ENCODE results near the gene DUSP2. TPM values are rescaled to one million over a fixed set of nuclear protein-coding genes. Genes with fewer than 3 reads are reported as not detected.

The DUSP2 gene
- total RNA-seq, 2 experiments from 2014 or later = 311 to 313 TPM

DNA sequence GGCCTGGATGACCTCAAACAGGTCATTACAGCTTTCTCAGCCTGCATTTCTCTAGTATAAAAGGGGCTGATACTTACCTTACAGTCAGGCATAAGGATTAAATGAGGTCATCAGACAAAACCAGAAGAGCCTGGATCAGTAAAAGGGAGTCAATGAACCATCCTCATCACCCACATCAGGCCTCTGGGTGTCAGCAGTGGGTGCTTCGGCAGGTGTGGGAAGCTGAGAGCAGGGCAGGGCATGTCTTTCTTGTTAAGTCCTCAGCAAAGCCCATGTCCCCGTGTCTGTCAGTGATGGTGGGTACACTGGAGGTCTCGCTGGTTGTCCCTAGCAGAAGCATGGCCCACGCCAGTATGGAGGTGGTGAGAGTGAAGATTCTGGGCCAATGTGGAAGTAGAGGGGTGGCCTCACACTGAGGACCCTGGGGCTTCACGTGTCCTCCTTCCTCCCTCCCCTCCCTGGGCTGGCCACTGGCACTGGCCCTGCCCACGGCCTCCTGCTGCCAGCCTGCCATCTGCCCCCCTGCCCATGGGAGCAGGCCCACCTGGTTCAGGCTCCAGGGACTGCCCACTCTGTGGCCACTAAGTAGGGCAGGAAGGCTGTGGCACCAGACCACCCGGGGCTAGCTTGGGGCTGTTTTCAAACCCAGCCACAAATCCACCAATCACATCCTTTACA lies 33.3 kb downstream of the DUSP2 start:
- DNase-seq (no peak), ATAC-seq (no peak)
- POLR2A ChIA-PET = interaction anchor here (1.0 kb wide), 1 partner anchor 8 kb away, joined by 3 read pairs; no protein-coding TSS in a partner anchor
- Mint-ChIP-seq H3K4me3 (no peak overlapping the region), H3K36me3 (ENCODE audit: low read depth) (no peaks in the 10 kb centered on the region), H3K27me3 (peaks cover 7% of the 10 kb centered on the region), H3K4me1 (ENCODE audit: low read depth) (peaks cover 3% of the 10 kb centered on the region), H3K27ac (no peak overlapping the region), H3K9me3 (no peaks in the 10 kb centered on the region)
- intact Hi-C loops (cut with micrococcal nuclease) = no loop called here
- CTCF ChIA-PET = interaction anchor here (0.6 to 9.3 kb wide), 3 partner anchors 10 to 69 kb away, joined by 3 to 94 read pairs (median 3); no protein-coding TSS in a partner anchor
- TF ChIP-seq, protein P1, sequence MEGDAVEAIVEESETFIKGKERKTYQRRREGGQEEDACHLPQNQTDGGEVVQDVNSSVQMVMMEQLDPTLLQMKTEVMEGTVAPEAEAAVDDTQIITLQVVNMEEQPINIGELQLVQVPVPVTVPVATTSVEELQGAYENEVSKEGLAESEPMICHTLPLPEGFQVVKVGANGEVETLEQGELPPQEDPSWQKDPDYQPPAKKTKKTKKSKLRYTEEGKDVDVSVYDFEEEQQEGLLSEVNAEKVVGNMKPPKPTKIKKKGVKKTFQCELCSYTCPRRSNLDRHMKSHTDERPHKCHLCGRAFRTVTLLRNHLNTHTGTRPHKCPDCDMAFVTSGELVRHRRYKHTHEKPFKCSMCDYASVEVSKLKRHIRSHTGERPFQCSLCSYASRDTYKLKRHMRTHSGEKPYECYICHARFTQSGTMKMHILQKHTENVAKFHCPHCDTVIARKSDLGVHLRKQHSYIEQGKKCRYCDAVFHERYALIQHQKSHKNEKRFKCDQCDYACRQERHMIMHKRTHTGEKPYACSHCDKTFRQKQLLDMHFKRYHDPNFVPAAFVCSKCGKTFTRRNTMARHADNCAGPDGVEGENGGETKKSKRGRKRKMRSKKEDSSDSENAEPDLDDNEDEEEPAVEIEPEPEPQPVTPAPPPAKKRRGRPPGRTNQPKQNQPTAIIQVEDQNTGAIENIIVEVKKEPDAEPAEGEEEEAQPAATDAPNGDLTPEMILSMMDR (IDR thresholded peaks at IDR 0.05) = no peak

DNA sequence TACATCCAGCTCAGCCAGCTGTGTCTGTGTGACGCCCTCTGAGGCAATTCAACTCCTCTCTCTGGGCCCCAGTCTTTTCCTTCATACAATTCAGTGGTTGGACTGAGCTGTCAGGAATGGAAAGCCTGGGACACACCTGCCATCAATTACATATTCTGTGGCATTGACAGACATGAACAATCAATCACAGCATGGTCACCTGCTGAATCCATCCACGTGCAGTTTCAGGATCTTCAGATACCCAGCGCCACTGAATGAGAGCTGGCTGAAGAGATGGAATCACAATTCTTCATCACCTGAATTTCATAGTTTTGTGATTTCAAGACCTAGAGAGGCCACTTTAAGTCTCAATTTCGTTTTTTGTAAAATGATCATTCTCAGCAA lies 34.0 kb downstream of the DUSP2 start:
- ChIA-PET POLR2A (interaction anchor here (1.0 kb wide), 1 partner anchor 9 kb away, joined by 3 read pairs; no protein-coding TSS in a partner anchor), CTCF (interaction anchor here (0.6 to 9.3 kb wide), 3 partner anchors 28 to 70 kb away, joined by 3 to 94 read pairs (median 3); partner anchors contain the start of gene ASTL)
- no peak overlapping the region for H3K4me3 Mint-ChIP-seq
- H3K9me3 Mint-ChIP-seq = no peaks in the 10 kb centered on the region
- no peak overlapping the region for H3K27ac Mint-ChIP-seq
- intact Hi-C loops (cut with micrococcal nuclease) = no loop called here
- peaks cover 7% of the 10 kb centered on the region for H3K27me3 Mint-ChIP-seq
- peaks cover 3% of the 10 kb centered on the region for H3K4me1 Mint-ChIP-seq (ENCODE audit: low read depth)
- no peak for ATAC-seq
- no peak for DNase-seq
- H3K36me3 Mint-ChIP-seq (ENCODE audit: low read depth) = no peaks in the 10 kb centered on the region
- TF ChIP-seq, protein P1 (IDR thresholded peaks at IDR 0.05) = no peak

DNA sequence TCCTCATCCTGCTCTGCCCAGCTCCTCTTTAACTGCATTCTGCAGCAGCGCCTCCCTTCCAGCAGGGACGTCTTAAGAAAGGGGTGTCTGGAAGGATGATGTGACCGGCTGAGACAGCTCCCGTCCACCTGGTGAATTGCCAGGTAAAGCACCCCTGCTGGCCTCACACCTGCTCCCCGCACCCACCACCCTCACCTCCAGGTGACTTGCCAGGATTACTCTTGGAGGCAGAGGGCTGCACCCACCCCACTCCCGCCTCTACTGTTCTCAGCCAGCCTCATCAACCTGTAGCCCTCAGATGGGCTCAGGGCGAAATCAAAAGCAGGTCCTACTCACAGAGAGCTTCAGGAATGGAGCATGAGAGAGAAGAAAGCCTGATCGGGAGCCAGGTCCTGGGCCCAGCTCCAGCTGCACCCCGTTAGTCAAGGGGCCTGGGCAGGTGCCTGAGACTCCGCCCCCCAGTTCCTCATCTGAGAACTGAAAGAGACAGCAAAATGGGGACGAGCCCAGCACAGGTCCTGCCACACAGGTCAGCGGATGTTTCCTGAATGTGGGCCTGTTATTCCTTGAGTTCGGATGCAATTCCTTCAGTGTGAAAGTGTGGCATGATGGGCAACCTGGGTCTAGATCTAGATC lies 34.5 kb downstream of the DUSP2 start:
- peaks cover 2% of the 10 kb centered on the region for H3K4me1 Mint-ChIP-seq (ENCODE audit: low read depth)
- POLR2A ChIA-PET = interaction anchor here (1.0 kb wide), 1 partner anchor 9 kb away, joined by 3 read pairs; no protein-coding TSS in a partner anchor
- H3K9me3 Mint-ChIP-seq = peaks cover under 1% of the 10 kb centered on the region
- intact Hi-C loops (cut with micrococcal nuclease) = no loop called here
- peaks cover 5% of the 10 kb centered on the region for H3K27me3 Mint-ChIP-seq
- H3K36me3 Mint-ChIP-seq (ENCODE audit: low read depth) = no peaks in the 10 kb centered on the region
- CTCF ChIA-PET = interaction anchor here (1.1 to 1.5 kb wide), 3 partner anchors 11 to 63 kb away, joined by 3 to 8 read pairs (median 3); partner anchors contain the start of gene ASTL
- no peak overlapping the region for H3K4me3 Mint-ChIP-seq
- DNase-seq (no peak), ATAC-seq (no peak)
- TF ChIP-seq, protein P1 (IDR thresholded peaks at IDR 0.05) = no peak
- no peak overlapping the region for H3K27ac Mint-ChIP-seq

DNA sequence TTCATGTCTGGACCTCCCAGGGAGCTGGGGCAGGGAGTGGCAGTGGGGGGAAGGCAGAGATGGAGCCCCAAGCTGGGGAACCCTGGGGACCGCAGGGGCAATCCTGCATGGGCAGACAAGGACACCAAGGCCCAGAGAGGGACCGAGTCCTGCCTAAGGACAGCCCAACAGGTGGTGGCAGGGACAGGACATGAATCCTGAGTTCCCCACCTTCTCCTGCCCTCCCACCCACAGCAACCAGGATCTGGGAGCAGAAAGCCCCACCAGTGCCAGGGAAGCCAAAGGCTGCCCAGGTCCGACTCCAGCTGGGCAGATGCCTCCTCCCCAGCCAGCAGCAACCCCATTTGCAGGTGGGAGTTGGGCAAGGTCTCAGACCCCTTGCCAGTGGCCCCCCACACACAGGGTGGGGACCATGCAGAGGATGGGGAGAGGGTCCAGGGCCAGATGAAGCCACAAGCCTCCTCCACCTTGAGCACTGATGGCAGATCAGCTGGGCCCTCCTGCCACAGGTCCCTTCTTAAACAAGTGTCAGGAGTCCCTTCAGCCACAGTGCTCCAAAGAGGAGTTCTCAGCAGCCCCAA lies 35.2 kb downstream of the DUSP2 start:
- Mint-ChIP-seq H3K36me3 (ENCODE audit: low read depth) (no peaks in the 10 kb centered on the region), H3K27ac (no peak overlapping the region), H3K9me3 (peaks cover 6% of the 10 kb centered on the region), H3K27me3 (no peaks in the 10 kb centered on the region), H3K4me3 (no peak overlapping the region), H3K4me1 (ENCODE audit: low read depth) (no peaks in the 10 kb centered on the region)
- TF ChIP-seq, protein P1 (IDR thresholded peaks at IDR 0.05) = no peak
- intact Hi-C loops (cut with micrococcal nuclease) = no loop called here
- ChIA-PET CTCF (interaction anchor here (1.1 to 1.5 kb wide), 3 partner anchors 10 to 64 kb away, joined by 3 to 8 read pairs (median 3); partner anchors contain the start of gene ASTL), POLR2A (no interaction called here)
- DNase-seq (no peak), ATAC-seq (no peak)

Data from activated CD8-positive, alpha-beta T cell treated with anti-CD3 and anti-CD28 coated beads for 36 hours (primary cell).